ENCODE data around the gene PTPRB. TPM values are rescaled to one million over a fixed set of nuclear protein-coding genes. Genes with fewer than 3 reads are reported as not detected.
A peak's percentile ranks its signal among the peaks of the same experiment; 100 is the strongest.

The PTPRB gene
- total and polyA plus RNA-seq, 8 donors, result 1.2 to 51.2 (median 10.5) TPM

DNA sequence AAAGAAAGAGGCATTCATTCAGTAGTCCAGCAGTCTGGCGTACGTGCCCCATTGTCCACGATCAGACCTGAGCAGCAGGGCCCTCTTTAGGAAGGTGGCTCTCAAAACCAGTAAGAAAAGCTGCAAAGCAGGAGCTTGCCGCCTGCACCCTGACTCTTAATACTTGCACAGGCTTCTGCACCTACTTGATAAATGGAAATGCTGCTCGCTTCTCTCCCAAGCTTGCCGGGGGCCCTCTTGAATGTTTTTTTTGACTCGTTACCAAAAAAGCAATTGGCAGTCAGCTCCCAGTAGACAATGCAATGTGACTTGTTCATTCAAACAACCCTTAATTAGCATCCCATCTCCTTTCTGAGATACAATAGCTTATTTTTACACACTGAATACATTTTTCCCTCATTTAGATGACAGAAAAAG lies 27.2 kb upstream of the PTPRB start:
- WGBS, 5 donors, result 36 to 55% (median 47%) methylated on average over 7 of the region's 7 CpGs
- TF ChIP-seq POLR2A (IDR thresholded peaks at IDR 0.05), result no peak
- TF ChIP-seq EP300 (IDR thresholded peaks at IDR 0.05), result no peak
- TF ChIP-seq, protein P1, sequence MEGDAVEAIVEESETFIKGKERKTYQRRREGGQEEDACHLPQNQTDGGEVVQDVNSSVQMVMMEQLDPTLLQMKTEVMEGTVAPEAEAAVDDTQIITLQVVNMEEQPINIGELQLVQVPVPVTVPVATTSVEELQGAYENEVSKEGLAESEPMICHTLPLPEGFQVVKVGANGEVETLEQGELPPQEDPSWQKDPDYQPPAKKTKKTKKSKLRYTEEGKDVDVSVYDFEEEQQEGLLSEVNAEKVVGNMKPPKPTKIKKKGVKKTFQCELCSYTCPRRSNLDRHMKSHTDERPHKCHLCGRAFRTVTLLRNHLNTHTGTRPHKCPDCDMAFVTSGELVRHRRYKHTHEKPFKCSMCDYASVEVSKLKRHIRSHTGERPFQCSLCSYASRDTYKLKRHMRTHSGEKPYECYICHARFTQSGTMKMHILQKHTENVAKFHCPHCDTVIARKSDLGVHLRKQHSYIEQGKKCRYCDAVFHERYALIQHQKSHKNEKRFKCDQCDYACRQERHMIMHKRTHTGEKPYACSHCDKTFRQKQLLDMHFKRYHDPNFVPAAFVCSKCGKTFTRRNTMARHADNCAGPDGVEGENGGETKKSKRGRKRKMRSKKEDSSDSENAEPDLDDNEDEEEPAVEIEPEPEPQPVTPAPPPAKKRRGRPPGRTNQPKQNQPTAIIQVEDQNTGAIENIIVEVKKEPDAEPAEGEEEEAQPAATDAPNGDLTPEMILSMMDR (IDR thresholded peaks at IDR 0.05), result no peak
- TF ChIP-seq POLR2AphosphoS5 (IDR thresholded peaks at IDR 0.05), result no peak
- H3K9me3 ChIP-seq, result no peaks in the 10 kb centered on the region
- H3K27me3 ChIP-seq, result no peaks in the 10 kb centered on the region
- H3K36me3 ChIP-seq, result no peaks in the 10 kb centered on the region
- DNase-seq, result no peak
- no peaks in the 10 kb centered on the region for H3K4me1 ChIP-seq
- no peak overlapping the region for H3K4me3 ChIP-seq
- intact Hi-C loops (cut with DNase I; ENCODE audit: low total_unique reads), result no loop called here
- H3K27ac ChIP-seq, result no peak overlapping the region

DNA sequence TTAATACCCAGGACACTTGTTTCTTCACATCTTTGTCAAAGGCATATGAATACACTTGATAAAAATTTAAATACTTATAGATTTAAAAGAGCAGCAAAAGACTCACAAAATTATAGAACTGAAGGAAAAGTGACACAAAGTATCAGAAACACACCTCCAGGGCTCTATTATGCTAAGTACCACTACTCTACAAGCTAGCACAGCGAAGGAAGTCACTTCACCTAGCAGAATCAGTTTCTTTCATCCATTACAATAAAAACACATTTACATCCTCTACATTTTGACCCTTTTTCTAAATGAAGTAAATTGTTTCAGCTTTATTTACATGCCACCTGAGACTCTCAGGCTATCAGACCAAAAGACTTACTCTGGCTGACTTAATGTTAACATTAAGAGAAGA lies 26.6 kb upstream of the PTPRB start:
- H3K36me3 ChIP-seq, result no peaks in the 10 kb centered on the region
- no peak overlapping the region for H3K27ac ChIP-seq
- H3K4me3 ChIP-seq, result no peak overlapping the region
- TF ChIP-seq POLR2AphosphoS5 (IDR thresholded peaks at IDR 0.05), result no peak
- no peak for TF ChIP-seq EP300 (IDR thresholded peaks at IDR 0.05)
- H3K27me3 ChIP-seq, result no peaks in the 10 kb centered on the region
- no peak for DNase-seq
- intact Hi-C loops (cut with DNase I; ENCODE audit: low total_unique reads), result no loop called here
- H3K4me1 ChIP-seq, result no peaks in the 10 kb centered on the region
- WGBS, 5 donors, result 87 to 93% (median 91%) methylated on average over 1 of the region's 1 CpG
- no peaks in the 10 kb centered on the region for H3K9me3 ChIP-seq

DNA sequence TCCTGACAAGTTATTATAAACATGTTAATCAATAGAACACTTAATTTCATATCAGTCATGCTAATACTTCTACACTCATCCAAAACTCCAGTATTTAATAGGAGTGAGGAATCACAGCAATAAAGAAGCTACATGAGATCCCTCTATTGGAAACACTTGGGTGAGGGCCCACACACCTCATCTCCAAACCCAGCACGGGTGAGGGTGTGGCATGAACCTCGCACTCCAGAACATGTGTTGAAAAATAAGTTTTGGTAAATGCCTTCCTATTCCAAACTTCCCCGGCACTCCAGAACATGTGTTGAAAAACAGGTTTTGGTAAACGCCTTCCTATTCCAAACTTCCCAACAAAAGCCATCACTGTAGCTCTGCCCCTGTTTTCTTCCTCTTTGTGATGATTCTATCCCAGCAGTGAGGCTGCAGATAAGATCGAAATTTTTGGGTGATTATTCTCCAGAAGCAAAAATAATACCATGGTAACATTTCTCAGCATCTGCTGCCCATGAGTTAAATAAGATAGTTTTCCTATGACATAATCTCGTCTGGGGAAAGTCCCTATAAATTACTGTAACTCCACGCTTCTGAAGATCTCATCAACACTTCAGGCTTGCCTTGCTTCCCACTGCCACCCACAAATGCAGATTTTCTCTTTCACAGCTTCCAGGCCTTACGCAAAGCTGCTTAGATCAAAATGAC lies 24.4 kb upstream of the PTPRB start:
- H3K27ac ChIP-seq, result no peak overlapping the region
- no peaks in the 10 kb centered on the region for H3K4me1 ChIP-seq
- WGBS, 5 donors, result 71 to 82% (median 76%) methylated on average over 8 of the region's 8 CpGs
- no peaks in the 10 kb centered on the region for H3K9me3 ChIP-seq
- DNase-seq, result peak in 1 of 2 donors; percentile 16
- H3K4me3 ChIP-seq, result no peak overlapping the region
- intact Hi-C loops (cut with DNase I; ENCODE audit: low total_unique reads), result no loop called here
- no peaks in the 10 kb centered on the region for H3K27me3 ChIP-seq
- H3K36me3 ChIP-seq, result no peaks in the 10 kb centered on the region
- TF ChIP-seq, protein P1 (IDR thresholded peaks at IDR 0.05), result no peak
- TF ChIP-seq POLR2A (IDR thresholded peaks at IDR 0.05) (no peak), EP300 (IDR thresholded peaks at IDR 0.05) (no peak), POLR2AphosphoS5 (IDR thresholded peaks at IDR 0.05) (no peak)

DNA sequence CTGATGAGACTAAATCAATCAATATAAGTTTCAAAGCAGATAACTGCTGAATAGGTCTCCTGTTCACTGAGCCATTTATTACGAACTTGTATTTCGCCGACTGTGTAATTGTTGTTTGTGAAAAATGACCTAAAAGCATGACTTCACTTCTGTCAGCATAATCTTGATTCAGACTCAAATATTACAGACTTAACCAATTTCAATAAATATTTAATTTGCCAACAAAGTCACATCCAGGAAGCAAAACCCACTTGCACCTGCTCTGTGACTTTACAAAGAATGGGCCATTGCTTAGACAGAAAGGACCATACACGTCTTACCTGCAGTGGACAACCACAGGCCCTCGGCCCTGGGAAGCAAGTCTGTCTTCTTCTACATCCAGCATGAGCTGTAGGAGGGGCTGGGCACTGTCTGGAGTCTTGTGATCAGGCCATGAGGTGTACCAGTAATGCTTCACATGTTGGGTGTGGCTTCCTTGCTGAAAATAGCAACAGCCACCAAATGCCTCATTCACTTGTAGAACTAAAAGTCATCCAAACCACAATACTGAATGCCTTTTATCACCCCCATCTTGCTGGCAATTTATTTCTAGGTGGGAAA lies 23.5 kb upstream of the PTPRB start:
- no peak overlapping the region for H3K27ac ChIP-seq
- H3K27me3 ChIP-seq, result no peaks in the 10 kb centered on the region
- no peaks in the 10 kb centered on the region for H3K4me1 ChIP-seq
- intact Hi-C loops (cut with DNase I; ENCODE audit: low total_unique reads), result no loop called here
- TF ChIP-seq POLR2A (IDR thresholded peaks at IDR 0.05), result no peak
- peak in 1 of 3 donors; percentile 20 for TF ChIP-seq POLR2AphosphoS5 (IDR thresholded peaks at IDR 0.05)
- H3K9me3 ChIP-seq, result no peaks in the 10 kb centered on the region
- no peaks in the 10 kb centered on the region for H3K36me3 ChIP-seq
- WGBS, 5 donors, result 69 to 83% (median 79%) methylated on average over 5 of the region's 5 CpGs
- H3K4me3 ChIP-seq, result no peak overlapping the region
- DNase-seq, result peak in 1 of 2 donors; percentile 56

DNA sequence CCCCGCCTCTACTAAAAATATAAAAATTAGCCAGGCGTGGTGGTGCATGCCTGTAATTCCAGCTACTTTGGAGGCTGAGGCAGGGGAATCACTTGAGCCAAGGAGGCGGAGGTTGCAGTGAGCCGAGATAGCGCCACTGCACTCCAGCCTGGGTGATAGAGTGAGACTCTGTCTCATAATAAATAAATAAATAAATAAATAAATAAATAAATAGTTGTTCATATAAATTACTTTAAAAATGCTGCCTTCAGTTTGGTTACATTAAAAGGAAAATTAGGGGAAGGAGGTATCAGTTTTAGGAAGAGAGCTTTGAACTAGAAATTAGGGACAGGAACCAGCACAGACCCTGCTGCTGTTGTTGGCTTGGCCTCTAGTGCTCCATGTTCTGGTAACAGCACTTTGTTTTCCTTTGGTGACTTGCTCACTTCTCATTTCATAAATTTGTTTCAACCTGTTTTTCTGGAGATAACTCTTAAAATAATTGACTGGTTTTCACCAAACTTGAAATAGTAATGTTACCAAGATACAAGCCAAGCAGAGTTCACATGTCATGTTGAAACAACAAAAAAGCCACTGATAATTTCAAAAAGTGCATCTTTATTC lies 22.9 kb upstream of the PTPRB start:
- Histone ChIP-seq H3K27ac (no peak overlapping the region), H3K36me3 (no peaks in the 10 kb centered on the region), H3K27me3 (no peaks in the 10 kb centered on the region), H3K4me1 (no peaks in the 10 kb centered on the region), H3K9me3 (no peaks in the 10 kb centered on the region), H3K4me3 (no peak overlapping the region)
- no peak for DNase-seq
- TF ChIP-seq EP300 (IDR thresholded peaks at IDR 0.05), result no peak
- TF ChIP-seq, protein P1 (IDR thresholded peaks at IDR 0.05), result no peak
- TF ChIP-seq POLR2A (IDR thresholded peaks at IDR 0.05), result no peak
- TF ChIP-seq POLR2AphosphoS5 (IDR thresholded peaks at IDR 0.05), result no peak
- WGBS, 5 donors, result 94 to 98% (median 97%) methylated on average over 5 of the region's 5 CpGs
- intact Hi-C loops (cut with DNase I; ENCODE audit: low total_unique reads), result no loop called here

All from stomach (tissue), 9 donors.